HG03469 (cell line): Measurements from ENCODE around the gene NPM1.

Experiments used
- ATAC-seq: cut with Tn5 transposase; IDR thresholded peaks from one replicate; pipeline ENCODE4 v1.9.1; 2021; ENCODE audit warnings: mild to moderate bottlenecking, moderate library complexity, moderate number of reproducible peaks; ENCODE audit not compliant: unreplicated experiment

Gene NPM1

DNA sequence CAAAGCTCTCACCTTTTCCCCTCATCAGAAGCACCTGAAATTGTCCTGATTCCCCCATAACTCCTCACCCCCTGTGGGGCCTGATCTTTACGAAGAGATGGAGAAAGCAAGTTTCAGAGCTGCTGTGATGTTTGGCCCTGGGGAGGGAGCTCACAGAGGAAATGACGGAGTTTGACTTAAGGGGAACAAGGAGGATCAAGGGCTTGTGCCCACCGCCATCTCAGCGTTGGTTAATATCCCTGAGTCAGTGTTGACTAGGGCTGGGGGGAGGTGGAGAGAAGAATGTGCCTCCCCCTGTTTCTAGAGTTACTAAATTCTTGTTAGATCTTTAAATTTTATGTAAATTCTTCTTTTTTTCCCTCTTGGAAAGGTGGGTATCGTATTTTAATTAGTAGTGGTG lies 59.6 kb downstream of the NPM1 start:
- no peak for ATAC-seq

- ATAC-seq = no peak
These were observed 61.8 kb downstream of the NPM1 start for GRCh38 chr5:171449426-171449825.

DNA sequence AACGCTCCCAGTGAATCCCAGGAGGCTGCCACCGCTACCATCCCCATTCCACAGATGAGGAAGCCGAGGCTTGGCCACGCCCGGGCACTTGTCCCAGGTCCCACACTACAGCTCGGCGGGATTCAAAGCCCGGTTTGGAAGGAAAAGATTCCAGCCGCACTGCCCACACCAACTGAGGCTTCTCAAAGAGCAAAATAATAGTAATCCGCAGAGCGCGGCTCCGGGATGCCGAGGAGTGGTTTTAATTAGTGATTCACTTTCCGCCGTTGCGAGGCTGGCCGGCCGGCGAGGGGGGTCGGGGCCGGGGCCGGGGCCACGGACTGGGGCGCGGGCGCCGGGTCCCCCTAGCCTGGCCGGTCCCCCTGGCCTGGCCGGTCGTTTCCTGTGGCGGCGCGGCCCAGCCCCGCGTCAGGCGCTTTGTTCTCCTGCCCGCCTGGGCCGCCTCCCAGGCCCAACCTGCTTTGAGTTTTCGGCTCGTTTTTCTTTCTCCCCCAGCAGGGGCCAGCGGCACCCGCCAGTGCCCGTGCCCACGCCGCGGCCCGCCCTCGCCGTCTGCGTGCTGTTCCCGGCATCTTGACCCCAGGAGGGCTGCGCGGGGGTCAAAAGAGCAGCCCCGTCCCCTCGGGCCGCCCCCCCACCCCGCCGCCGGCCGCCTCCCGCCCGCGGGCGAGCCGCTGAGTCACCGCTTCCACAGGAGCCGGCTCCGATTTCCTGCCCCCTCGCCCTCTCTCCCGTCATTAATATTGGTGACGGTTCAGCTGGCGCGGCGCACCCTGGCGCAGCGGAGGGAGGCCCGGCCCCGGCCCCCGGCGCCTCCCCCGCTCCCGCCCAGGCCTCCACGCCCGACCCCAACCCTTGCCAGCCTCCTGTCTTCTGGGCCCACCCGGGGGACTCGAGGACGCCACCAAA lies 63.0 kb downstream of the NPM1 start:
- ATAC-seq = no peak

- no peak for ATAC-seq
These were observed 63.8 kb downstream of the NPM1 start for GRCh38 chr5:171451421-171451820.

GRCh38 chr5:171453056-171453725 lies 65.5 kb downstream of the NPM1 start:
- no peak for ATAC-seq

GRCh38 chr5:171453988-171454387 lies 66.3 kb downstream of the NPM1 start:
- no peak for ATAC-seq

GRCh38 chr5:171454549-171454948 lies 66.9 kb downstream of the NPM1 start:
- no peak for ATAC-seq

GRCh38 chr5:171455522-171455921 lies 67.9 kb downstream of the NPM1 start:
- ATAC-seq = no peak

DNA sequence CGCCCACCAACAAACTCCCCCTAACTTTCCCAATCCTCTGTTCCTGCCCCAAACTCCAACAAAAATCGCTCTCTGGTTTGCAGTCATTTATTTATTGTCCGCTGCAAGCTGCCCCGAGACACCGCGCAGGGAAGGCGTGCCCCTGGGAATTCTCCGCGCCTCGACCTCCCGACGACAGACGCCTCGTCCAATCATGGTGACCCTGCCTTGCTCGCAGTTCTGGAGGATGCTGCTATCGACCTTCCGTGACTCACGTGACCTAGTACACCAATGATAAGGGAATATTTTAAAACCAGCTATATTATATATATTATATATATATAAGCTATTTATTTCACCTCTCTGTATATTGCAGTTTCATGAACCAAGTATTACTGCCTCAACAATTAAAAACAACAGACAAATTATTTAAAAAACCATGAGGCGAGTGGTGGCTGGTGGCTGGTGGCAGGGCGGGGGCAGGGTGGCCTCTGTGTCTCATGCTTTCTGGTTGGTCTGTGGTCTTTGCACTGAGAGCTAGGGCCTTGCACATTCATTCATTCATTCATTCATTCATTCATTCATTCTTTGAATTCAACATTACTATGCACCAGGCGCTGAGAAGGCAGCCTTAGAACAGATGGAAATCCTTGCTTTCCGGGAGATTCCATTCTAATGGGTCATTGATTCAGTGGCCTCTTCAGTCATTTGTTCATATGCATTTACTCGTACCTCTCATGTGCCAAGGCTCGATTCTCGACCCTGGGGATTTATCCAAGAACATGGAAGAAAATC lies 69.7 kb downstream of the NPM1 start:
- no peak for ATAC-seq

- no peak for ATAC-seq
These were observed 72.2 kb downstream of the NPM1 start for GRCh38 chr5:171459839-171460238.
